Astrocyte (in vitro differentiated cells and primary cell): Measurements from ENCODE around the gene PDPK1.

Experiments used
- CTCF ChIP-seq: IDR thresholded peaks from 2 replicates; pipeline ENCODE4 v1.5.1; 2011; ENCODE audit warnings: low read depth, mild to moderate bottlenecking, inconsistent platforms, low read length, moderate library complexity; ENCODE audit not compliant: insufficient read depth
- EZH2 ChIP-seq: IDR thresholded peaks from 2 replicates; pipeline ENCODE4 v1.6.1; 2012; ENCODE audit warnings: mild to moderate bottlenecking, low read length, inconsistent platforms; ENCODE audit not compliant: insufficient read depth

- TF ChIP-seq EZH2 (no peak), CTCF (no peak)
Measured at GRCh38 chr16:2489581-2489980, 48.2 kb upstream of the PDPK1 start.
